Head of caudate nucleus (tissue), 42 donors: ENCODE measurements around the gene SYCP3.
"Not testable (repeated sequence)": the region's sequence is repeated elsewhere in the genome, so short reads cannot be mapped to it uniquely, and the experiment has no call there.

Experiments
- DNase-seq, 42 donors: peaks; one replicate each; pipeline versions ENCODE4 v3.0.0 to v3.0.0-alpha.2; 2020 to 2021; ENCODE audit warnings: mixed read lengths in 7 of 42
- intact Hi-C: fragments of 100-400 bp; cut with DNase I; formaldehyde crosslinking; loops from one replicate; pipeline ENCODE4 v1.15.0; 2022

Gene SYCP3

DNA sequence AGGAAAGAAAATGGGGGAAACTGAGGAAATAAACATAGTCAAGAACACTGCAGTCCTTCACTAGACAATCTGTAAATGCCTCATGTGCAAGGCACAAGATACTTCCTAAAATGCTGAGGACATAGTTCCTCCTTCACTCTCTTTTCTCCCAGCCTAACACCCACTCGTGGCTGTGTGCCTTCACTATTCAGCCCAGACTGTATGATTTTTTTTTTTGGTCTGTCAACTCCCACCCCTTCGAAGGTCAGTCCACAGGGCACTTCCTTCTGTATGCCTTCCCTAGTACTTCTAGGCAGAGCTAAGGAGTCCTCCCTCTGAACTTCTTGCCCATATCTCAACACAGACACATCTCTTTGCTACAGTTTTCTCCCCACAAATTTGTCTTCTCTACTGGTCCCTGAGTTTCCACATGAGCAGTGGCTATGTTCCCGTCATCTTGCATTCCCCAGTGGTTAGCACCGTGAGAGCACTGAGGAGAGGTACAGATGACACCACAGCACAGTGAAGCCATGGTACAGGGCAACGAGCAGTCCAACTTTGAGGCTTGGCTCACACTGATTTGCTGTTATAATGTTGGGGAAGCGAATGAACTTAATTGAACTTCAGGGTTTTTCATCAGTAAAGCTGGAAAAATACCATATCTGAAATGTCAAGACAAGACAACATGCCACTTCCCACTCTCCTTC is 24.1 kb upstream of the SYCP3 start:
- no peak for DNase-seq
- intact Hi-C loops: loop anchor here (10.0 kb wide), 1 partner anchor 189 kb away; no protein-coding TSS in a partner anchor

DNA sequence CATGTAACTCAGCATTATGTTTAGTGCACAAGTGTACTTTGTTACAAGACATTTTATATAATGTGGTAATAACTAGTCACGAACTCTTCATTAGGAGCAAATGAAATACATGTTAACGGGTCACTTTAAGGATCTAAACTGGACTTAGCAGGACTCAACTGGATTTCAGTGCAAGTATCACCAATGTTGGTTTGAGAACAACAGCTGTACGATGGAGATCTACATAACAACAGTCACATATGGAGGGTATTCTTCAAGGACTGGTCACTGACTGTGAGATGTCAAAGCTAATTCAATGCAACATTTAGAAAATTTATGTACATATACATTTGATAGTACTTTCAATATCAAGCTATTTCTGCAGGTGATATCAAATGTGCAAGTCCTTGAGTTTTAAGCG is 22.5 kb upstream of the SYCP3 start:
- no peak for DNase-seq
- intact Hi-C loops: loop anchor here (10.0 kb wide), 1 partner anchor 187 kb away; no protein-coding TSS in a partner anchor

DNA sequence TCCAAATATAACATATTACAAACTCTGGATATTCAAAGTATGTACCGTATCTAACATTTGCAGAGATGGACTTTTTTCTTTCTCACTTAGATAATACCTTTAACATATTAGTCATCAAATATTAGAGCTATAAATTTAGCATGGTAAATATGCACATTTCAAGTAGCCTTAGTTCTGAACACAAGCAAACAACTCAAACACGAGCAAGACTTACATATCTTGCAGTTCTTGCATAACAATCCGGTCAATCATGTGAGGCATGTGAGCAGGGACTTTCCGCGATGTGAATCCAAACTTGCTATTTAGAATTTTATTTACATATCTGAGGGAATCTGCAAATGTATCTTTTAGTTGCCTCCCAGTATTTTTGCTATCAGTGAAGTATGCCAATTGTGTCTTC is 22.1 kb upstream of the SYCP3 start:
- no peak for DNase-seq
- intact Hi-C loops: loop anchor here (10.0 kb wide), 1 partner anchor 187 kb away; no protein-coding TSS in a partner anchor

DNA sequence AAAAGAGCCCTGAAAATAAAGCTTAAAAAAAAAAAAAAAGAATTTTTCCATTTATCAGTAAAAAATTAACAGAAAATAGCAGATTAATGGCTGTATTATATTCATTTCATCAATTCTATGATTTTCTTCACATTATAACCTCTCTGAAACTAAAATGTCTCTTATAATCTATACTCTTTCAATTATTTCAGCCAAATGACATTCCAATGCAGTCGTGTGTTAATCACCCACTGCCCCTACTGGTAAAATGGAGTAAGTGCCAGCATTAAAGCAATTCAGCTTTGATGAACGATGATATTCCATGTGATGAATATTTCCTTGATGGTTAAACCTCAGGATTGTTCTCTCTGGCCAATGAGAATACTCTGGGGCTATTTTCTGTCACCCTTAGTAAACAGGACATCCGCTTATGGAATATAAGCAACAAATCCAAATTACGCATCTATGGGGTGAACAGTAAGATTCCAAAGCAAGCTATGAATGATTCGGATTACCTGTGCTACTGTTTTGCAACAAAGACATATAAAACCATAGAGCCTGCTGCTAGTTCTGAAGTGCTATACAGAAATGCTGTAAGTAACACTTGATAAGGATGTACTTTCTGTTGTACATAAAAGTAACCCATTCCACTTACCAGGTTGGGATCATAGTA is 20.3 kb upstream of the SYCP3 start:
- no peak for DNase-seq
- intact Hi-C loops: loop anchor here (10.0 kb wide), 1 partner anchor 185 kb away; no protein-coding TSS in a partner anchor

DNA sequence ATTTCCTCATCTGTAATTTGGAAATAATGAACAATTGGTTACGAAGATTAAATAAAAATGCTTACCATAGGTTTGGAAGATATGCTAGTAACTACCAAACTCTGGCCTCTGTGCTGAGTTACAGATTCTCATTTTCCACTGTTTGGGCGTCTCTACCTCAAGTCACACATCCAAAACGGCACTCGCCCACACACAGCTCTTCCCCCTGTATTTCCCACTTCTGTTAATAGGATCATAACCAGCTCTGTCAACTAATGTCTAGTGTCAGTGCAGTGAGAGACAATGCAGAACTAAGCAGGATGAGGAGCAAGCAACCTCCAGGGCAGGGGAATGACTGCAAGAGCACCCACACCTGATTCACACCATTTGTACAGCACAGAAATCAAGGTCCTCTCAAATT is 10.9 kb upstream of the SYCP3 start:
- intact Hi-C loops: no loop called here
- DNase-seq: peak in 30 of 42 donors; percentile 8 to 77 (median 49)

DNA sequence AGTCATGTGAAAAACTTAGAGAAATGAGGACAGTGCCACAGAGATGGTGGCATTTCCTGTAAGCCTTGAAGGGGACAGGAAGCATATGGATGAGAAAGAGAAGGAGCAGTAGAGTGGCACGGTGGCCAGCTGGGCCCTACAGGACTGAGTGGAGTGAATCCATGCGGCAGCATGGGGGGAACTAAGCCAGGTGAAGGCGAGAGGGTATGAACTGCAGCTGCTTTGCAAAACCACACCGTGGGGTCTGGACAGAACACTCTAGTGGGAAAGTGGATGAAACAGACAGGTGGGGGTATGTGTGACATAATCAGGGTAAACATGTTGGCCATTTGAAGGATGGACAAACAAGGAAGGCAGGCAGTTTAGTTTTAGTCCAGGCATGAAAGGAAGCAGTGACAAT is 10.4 kb upstream of the SYCP3 start:
- intact Hi-C loops: no loop called here
- DNase-seq: no peak

DNA sequence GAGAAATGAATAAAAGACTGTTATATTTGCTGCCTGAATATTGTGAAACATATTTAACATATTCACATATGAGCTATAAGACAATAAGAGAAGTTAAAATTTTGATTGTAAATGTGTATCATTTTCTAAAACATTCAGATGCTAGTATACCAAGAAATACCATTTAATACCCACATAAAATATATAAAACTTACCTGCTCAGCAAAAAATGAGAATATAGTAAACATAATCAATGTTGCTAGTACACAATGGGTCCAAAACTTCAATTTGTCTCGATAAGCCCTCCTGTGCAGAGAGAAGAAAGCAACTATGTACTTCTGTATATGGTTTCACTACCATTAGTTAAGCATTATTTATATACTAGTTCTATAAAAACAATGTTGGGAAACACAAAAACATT is 9.6 kb upstream of the SYCP3 start:
- no peak for DNase-seq
- intact Hi-C loops: no loop called here

DNA sequence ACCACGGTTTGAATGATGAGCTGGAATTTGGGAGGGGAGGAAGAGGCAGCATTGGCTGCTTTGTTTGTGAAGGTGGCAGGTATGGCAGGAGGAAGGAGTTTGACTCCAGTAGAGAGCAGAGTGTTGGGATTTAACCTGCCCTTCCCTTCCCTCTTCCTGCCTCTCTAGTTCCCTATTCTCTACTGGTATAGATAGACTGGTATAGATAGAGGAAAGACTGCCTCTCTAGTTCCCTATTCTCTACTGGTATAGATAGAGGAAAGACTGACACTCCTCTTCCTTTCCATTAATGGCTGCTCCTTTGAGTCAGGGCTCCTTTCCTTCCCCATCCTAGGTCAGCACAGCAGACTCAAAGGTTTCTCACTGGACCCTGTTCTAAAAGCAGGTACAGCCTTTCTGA is 8.4 kb upstream of the SYCP3 start:
- intact Hi-C loops: no loop called here
- DNase-seq: no peak

DNA sequence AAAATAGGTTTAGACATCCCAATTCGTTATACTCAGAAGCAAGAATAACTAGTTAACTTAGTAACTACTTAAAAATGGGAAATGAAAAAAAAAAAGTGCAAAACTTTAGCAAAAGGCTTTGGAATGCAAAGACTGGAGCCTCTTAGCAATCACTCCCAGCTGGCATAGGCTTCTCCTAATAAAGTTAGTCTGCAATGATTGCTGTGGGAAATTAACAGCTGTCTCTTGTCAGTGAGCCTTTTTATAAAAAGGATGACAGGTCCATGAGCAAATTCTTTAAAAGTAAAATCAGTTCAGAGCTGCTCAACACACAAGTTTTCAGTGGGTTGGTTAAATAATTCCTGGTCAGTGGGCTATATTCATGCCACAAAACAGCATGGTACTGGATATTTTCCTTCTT is 7.4 kb upstream of the SYCP3 start:
- no peak for DNase-seq
- intact Hi-C loops: no loop called here

DNA sequence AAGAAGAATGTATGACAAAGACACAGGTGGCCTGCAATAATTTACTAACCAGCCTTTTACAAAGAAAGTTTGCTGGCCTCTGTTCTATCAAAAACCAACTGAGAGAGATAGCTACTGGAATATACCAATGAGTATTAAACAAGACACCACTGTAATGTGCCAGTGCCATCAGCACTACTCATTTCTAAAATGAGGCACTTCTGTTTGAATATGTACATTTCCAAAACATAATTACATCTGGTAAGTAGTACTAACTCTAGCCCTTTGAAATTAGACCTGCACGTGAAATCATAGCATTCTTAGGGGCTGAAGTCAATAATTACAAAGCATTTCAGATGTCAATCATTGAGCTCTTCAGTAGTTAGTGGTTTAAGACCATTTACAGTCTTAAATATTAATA is 6.9 kb upstream of the SYCP3 start:
- DNase-seq: no peak

DNA sequence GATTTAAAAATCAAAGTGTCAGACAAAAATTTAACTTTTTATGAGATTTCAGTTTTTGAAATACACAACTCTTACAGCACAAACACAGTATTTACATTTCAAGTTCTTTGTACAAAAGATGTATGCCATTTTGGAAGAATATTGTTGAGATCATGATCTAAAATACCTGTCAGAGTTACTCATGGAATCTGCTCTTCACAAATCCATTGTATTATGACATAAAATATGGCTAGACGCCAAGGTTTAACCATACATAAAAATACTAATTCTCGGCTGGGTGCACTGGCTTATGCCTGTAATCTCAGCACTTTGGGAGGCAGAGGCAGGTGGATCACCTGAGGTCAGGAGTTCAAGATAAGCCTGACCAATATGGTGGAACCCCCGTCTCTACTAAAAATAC is 6.2 kb upstream of the SYCP3 start:
- intact Hi-C loops: no loop called here
- DNase-seq: no peak

More for the DNA sequence above, 6.9 kb upstream of the SYCP3 start:
- intact Hi-C loops: no loop called here

DNA sequence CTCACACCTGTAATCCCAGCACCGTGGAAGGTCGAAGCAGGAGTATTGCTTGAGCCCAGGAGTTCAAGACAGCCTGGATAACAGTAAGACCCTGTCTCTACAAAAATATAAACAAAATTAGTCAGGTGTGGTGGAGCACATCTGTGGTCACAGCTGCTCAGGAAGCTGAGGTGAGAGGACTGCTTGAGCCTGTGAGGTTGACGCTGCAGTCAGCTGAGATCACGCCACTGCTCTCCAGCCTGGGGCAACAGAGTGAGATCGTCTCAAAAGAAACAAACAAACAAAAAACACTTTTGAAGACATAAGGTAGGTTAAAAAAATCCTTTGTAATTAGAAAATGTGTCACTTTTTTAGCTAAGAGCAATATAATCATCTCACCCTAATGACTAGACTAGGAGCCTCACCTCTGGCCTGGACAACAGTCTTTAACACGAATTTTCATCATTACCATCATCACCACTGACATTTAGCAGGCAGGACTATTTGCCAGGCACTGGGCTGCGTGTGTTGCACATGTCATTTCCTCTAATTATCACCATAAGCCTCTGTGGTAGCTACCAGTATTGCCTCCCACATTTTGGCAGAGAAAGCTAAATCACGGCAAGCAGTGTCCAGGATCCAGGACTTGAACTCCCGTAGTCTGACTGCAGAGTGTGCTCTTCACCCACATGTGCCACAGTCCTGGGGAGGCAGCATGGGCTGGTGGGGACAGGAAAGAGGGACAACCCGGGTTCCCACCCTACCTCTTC is 4.6 kb upstream of the SYCP3 start:
- intact Hi-C loops: no loop called here
- no peak for DNase-seq

DNA sequence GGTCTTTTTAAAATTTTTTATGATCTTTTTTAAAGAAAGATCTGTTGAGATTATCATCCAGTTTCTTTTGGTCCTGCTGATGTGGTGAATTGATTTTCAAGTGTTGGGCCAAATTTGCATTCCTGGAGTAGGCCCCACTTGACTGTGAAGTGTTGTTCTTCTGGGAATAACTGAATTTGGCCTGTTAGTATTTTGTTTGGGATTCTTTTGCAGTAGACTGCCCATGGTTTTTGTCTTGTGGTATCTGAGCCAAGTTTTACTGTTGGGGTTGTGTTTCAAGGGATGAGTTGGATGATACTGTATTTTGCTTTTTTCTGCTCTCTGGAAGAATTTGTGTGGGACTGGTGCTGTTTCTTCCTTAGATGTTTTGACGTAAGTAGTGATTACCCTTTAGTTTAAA is 4.0 kb upstream of the SYCP3 start:
- no peak for DNase-seq
- intact Hi-C loops: no loop called here

DNA sequence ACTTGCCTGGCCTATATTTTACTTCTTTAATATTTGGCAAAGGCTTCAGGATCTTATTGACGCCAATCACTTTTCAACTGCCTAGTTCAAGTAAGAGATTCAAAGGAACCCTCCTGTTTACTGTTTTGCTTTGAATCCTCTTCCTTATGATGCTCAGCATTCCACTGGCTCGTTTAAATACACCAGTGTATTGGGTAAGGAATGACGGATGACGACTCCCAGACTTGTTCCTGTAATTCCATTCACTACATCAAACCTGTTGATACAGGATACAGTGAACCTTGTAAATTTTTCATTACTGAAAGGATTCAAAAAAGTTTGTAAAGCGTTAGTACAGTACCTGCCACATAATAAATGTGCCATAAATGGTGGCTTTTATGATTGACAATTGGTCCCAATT is 1.7 kb upstream of the SYCP3 start:
- no peak for DNase-seq
- intact Hi-C loops: no loop called here

DNA sequence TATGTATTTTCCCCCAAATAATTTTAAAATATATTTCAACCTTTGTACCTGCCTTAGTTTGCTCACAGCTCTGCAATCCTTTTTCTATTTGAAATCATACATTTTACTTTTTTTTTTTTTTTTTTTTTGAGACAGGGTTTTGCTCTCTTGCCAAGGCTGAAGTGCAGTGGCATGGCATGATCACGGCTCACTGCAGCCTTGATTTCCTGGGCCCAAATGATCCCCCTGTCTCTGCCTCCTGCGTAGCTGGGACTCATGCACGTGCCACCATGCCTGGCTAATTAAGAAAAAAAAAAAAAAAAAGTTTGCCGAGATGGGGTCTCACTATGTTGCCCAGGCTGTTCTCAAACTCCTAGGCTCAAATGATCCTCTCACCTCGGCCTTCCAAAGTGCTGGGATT is 1.3 kb upstream of the SYCP3 start:
- intact Hi-C loops: no loop called here
- DNase-seq: no peak

DNA sequence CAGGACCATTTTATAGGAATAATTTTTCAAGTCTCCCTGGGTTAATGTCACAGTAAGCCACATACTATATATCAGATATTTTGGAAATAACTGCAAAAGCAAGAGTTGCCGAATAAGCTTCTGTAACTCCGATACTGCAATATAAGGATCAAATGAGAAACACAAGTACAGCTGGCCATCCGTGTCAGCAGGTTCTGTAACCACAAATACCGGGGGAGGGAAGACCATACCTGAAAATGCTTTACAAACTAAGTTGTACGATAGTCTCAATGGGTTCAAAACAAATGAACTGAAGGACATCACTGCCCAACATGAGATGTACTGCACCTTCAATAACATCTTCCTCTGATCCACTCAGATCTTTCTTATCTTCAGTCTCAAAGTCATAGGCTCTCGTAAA is 1.8 kb downstream of the SYCP3 start:
- DNase-seq: no peak
- intact Hi-C loops: no loop called here

DNA sequence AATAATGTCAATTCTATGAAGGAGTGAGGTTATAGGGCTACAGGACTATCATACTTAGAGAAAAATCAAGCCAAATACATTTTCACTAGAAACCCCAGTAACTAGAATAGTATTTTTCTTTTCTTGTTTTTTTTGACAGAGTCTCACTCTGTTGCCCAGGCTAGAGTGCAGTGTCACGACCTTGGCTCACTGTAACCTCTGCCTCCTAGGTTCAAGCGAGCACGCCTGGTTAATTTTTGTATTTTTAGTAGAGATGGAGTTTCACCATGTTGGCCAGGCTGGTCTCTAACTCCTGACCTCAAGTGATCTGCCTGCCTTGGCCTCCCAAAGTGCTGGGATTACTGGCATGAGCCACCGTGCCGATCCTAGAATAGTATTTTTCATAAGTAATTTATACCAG is 4.8 kb downstream of the SYCP3 start:
- intact Hi-C loops, DNase-seq: not testable (repeated sequence)

DNA sequence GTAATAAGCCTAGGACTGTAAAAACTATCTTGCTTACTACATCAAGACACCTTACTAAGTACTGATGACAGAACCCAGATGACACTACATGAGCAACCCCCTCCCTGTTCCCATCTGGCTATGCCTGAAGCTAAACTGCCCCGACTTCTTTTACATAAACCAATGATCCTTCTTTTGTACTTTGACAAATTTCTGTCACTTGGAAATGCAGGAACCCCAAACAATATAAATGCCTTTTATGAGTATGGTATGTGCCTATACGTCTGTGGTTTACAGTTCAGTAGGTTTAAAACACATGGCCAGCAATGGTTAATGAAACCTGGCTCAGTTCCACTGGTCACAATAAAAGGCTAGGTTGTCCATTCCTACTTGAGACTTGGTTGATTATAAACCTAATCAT is 6.1 kb downstream of the SYCP3 start:
- intact Hi-C loops: no loop called here
- DNase-seq: no peak

DNA sequence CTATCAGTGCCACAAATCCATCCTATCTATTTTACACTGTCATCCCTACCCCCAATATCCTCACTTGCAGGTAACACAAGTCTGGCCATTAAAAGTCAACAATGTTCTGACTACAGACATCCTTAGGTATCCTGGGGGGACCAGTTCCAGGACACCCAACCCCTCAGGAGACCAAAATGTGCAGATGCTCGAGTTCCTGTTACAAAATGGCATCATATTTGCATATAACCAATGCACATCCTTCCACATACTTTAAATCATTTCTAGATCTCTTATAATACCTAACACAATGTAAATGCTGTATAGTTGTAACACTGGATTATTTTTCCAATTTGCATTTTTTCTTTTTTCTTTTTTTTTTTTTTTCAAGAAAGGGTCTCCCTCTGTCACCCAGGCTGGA is 6.9 kb downstream of the SYCP3 start:
- DNase-seq: no peak
- intact Hi-C loops: no loop called here

DNA sequence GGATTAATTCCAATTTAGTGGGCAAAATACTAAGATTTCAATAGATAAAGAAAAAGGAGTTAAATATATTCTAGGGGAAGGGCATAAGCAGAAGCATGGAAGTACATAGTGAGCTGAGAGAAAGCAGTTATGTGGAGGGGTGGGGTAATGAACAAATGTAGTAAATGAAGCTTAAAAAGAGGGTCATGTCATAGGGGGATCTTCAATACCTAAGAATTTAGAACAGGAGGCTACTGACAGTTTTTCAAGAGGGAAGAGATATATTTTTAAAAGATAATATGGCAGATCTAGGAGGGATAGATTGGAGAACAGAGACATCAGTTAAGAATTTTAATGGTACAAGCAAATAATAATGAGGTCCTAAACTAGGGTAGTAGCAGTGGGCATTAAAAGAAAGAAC is 9.4 kb downstream of the SYCP3 start:
- intact Hi-C loops: no loop called here
- no peak for DNase-seq
